ENCODE results near the gene MATN3. TPM values are rescaled to one million over a fixed set of nuclear protein-coding genes. Genes with fewer than 3 reads are reported as not detected.
A peak's percentile ranks its signal among the peaks of the same experiment; 100 is the strongest.

Gene MATN3
- total RNA-seq, 1 experiment from 2014 or later = 13.5 TPM

GRCh38 chr2:19987936-19988335 lies 24.5 kb downstream of the MATN3 start:
- H3K9me3 Mint-ChIP-seq = no peaks in the 10 kb centered on the region
- Histone ChIP-seq H4K8ac (replicated peaks; ENCODE audit: insufficient read length, low read depth, low read length) (no peak overlapping the region), H2AK5ac (ENCODE audit: insufficient read length, low read length) (no peak overlapping the region), H3K4me2 (ENCODE audit: insufficient read depth, insufficient read length, low read length) (no peak overlapping the region), H3K9me3 (ENCODE audit: control insufficient read depth, low read depth, low read length) (no peaks in the 10 kb centered on the region), H3K9ac (ENCODE audit: extremely low read depth, insufficient read length, low read length) (no peak overlapping the region), H2BK12ac (ENCODE audit: insufficient read length, low read depth, low read length) (no peak overlapping the region), H3K14ac (ENCODE audit: insufficient read depth, low read length) (no peak overlapping the region), H3T11ph (ENCODE audit: low read length) (no peak overlapping the region), H3K27me3 (ENCODE audit: insufficient read depth, low read length) (no peaks in the 10 kb centered on the region), H4K91ac (ENCODE audit: insufficient read length, low read depth, low read length) (no peak overlapping the region), H3K79me1 (ENCODE audit: insufficient read depth, low read depth, low read length, poor library complexity, severe bottlenecking) (peaks cover 3% of the 10 kb centered on the region), H2BK120ac (ENCODE audit: low read depth, low read length, poor library complexity, severe bottlenecking) (no peak overlapping the region), H3K4ac (ENCODE audit: low read depth, low read length) (no peak overlapping the region), H3K79me2 (ENCODE audit: insufficient read depth, low read length) (peaks cover 10% of the 10 kb centered on the region; the same call in 1 of the 2 replicates), H3K23ac (ENCODE audit: insufficient read length, low read depth, low read length) (no peak overlapping the region), H2BK15ac (ENCODE audit: low read depth, low read length) (no peak overlapping the region), H3K27ac (ENCODE audit: insufficient read length, low read depth, low read length) (no peak overlapping the region), H3K18ac (ENCODE audit: insufficient read length, low read depth, low read length) (no peak overlapping the region), H2AFZ (ENCODE audit: low read length) (no peak overlapping the region), H2BK5ac (ENCODE audit: insufficient read length, low read length) (no peak overlapping the region), H2BK20ac (ENCODE audit: low read depth, low read length, poor library complexity, severe bottlenecking) (no peak overlapping the region), H3K4me1 (ENCODE audit: insufficient read depth, low read length) (peaks cover 4% of the 10 kb centered on the region; the same call in 1 of the 2 replicates), H4K5ac (ENCODE audit: insufficient read length, low read depth, low read length) (no peak overlapping the region), H3K23me2 (ENCODE audit: insufficient read length, low read depth, low read length, poor library complexity, severe bottlenecking) (peaks cover 6% of the 10 kb centered on the region), H3K56ac (ENCODE audit: insufficient read length, low read depth, low read length) (no peak overlapping the region), H4K20me1 (ENCODE audit: control insufficient read depth, insufficient read depth, insufficient read length) (no peaks in the 10 kb centered on the region)
- no peak overlapping the region for H3K27ac Mint-ChIP-seq
- no CpG with 5 or more reads among the region's 5 CpGs for WGBS (ENCODE audit: extremely low coverage, insufficient read length, low lambda C conversion rate)
- peak overlapping the region; percentile 93 to 96; a peak in 4 of 5 replicates for H3K4me3 Mint-ChIP-seq
- no peak for TF ChIP-seq CTCF (conservative IDR thresholded peaks at IDR 0.05)
- no peaks in the 10 kb centered on the region for H3K27me3 Mint-ChIP-seq (ENCODE audit: low read depth)
- peaks cover 17 to 22% (median 21%) of the 10 kb centered on the region in 3 experiments for H3K36me3 Mint-ChIP-seq (ENCODE audit: insufficient read depth in 1 of 3, low read depth in 3 of 3)
- no peak for DNase-seq
- peaks cover 23 to 26% of the 10 kb centered on the region in 2 experiments for H3K4me1 Mint-ChIP-seq

All from H9 (cell line).